ENCODE measurements around the gene SCN3B. TPM values are rescaled to one million over a fixed set of nuclear protein-coding genes. Genes with fewer than 3 reads are reported as not detected.
A peak's percentile ranks its signal among the peaks of the same experiment; 100 is the strongest.

The SCN3B gene
- total and polyA plus RNA-seq, 2 of the 13 experiments (the other 11 are each of a cell fraction or from before 2014, with no cell fraction given), result 0.07 to 0.11 TPM

GRCh38 chr11:123653827-123654565, 428 bp downstream of the SCN3B start (continued):
- TF ChIP-seq HOXA9 (CRISPR knock-in tag; IDR thresholded peaks at IDR 0.05; ENCODE audit: borderline replicate concordance) (peak; percentile 39; the same call in 1 of the 2 replicates), ETV5 (CRISPR knock-in tag; IDR thresholded peaks at IDR 0.05; ENCODE audit: borderline replicate concordance) (0 out of 2 replicates have a peak, but pooled peaks have one; percentile 17), ZSCAN5A (CRISPR knock-in tag; IDR thresholded peaks at IDR 0.05; ENCODE audit: borderline replicate concordance) (no peak), ZNF574 (CRISPR knock-in tag; IDR thresholded peaks at IDR 0.05) (peak; percentile 38), NFKB2 (CRISPR knock-in tag; IDR thresholded peaks at IDR 0.05; ENCODE audit: borderline replicate concordance) (peak; percentile 29; the same call in 1 of the 2 replicates), ZNF431 (CRISPR knock-in tag; IDR thresholded peaks at IDR 0.05; ENCODE audit: borderline replicate concordance, low read depth) (peak; percentile 68; the same call in 1 of the 2 replicates), NFIC (IDR thresholded peaks at IDR 0.05; ENCODE audit: low read length) (no peak), EED (CRISPR knock-in tag; IDR thresholded peaks at IDR 0.05) (peak; percentile 49; the same call in 1 of the 2 replicates), POLR2AphosphoS2 (IDR thresholded peaks at IDR 0.05; ENCODE audit: low read depth, low read length) (no peak), ZNF589 (CRISPR knock-in tag; conservative IDR thresholded peaks at IDR 0.05) (0 out of 2 replicates have a peak, but pooled peaks have one; percentile 45), ZNF280B (CRISPR knock-in tag; IDR thresholded peaks at IDR 0.05; ENCODE audit: borderline replicate concordance) (peak; percentile 46), ZNF687 (CRISPR knock-in tag; IDR thresholded peaks at IDR 0.05) (peak; percentile 48), ZNF224 (CRISPR knock-in tag; IDR thresholded peaks at IDR 0.05) (0 out of 2 replicates have a peak, but pooled peaks have one; percentile 30), ZNF891 (CRISPR knock-in tag; IDR thresholded peaks at IDR 0.05) (0 out of 2 replicates have a peak, but pooled peaks have one; percentile 30), SRY (CRISPR knock-in tag; IDR thresholded peaks at IDR 0.05) (peak; percentile 85; the same call in 1 of the 2 replicates), DPF2 (CRISPR knock-in tag; IDR thresholded peaks at IDR 0.05; ENCODE audit: borderline replicate concordance, low read depth) (no peak), NRL (CRISPR knock-in tag; IDR thresholded peaks at IDR 0.05; ENCODE audit: borderline replicate concordance) (peak; percentile 67; the same call in 1 of the 2 replicates), ZNF768 (CRISPR knock-in tag; IDR thresholded peaks at IDR 0.05) (peak; percentile 81; the same call in 1 of the 2 replicates)
